HTR-8/SVneo (cell line): ENCODE results near the gene ZNF888.
"Not testable (repeated sequence)": the region's sequence is repeated elsewhere in the genome, so short reads cannot be mapped to it uniquely, and the experiment has no call there.

Experiments
- DNase-seq: peaks from one replicate; pipeline ENCODE4 v3.0.0; 2011; ENCODE audit warnings: low spot score, mixed read lengths; ENCODE audit not compliant: insufficient read length
- FAIRE-seq: peaks from 2 replicates; lab custom pipeline; 2011; peaks lifted over from hg19 to GRCh38; lab: Jason Lieb, UNC

ZNF888 gene

DNA sequence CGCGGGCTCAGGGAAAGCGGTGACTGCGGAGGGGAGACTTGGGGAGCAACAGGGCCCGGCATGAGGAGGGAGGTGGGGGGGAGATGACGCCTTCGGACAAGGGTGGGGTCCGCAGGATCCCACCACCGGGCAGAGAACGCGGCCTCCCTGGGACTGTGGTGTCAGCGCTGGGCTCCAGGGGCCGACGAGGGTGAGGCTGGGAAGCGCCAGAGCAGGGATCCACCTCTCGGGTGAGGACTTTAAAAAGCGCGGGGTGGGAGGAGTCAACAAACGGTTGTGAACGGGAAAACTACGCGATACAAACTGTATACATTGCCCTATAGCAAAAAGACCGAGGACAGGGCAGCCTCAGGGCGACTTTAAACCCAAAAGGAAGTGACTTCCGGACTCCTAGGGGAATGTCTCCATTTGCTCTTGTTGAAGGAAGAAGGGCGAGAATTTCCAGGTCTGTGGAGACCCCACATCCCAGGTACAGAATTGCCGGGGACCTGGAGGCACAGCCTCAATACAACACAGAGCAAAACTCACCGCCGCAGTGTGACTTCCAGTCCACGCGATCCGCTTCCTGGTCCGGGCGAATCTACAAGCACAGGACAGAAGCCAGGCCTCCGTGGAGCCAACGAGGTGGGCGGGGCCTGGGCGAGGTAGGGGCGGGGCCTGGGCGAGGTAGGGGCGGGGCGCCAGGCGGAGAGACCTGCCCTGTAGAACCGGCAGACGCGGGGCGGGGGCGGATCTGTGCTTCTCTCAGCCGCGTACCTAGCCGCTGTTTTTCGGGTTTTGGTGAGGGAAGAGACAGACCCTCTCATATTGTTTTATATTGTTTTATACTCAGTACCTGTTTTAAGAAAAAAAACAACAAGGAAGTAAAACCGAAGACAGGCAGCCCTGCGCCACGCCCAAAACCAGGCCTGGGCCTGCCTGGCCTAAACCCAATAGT is at the start of gene ZNF888:
ZNF888 (minus strand) TSS at position 588 of the 937 bp plus-strand sequence. CDS start 5,555 bp downstream, outside the sequence.
- FAIRE-seq = no peak
- peak; percentile 72 for DNase-seq

DNA sequence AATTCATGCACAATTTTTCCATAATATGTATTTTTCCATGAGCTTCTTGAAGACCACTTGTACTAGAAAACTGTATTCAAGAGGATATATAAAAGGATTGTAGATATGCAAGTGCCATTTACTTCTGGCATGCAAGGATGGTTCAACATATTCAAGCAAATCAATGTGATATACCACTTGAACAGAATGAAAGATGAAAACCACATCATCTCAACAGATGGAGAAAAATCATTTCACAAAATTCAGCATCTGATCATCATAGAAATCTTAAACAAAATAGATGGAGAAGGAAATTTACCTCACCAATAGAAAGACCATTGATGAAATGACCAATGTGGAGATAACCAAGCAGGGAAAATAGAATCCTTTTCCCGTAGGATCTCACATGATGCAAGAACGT is 44.5 kb upstream of the ZNF888 start:
- DNase-seq (no peak), FAIRE-seq (no peak)

DNA sequence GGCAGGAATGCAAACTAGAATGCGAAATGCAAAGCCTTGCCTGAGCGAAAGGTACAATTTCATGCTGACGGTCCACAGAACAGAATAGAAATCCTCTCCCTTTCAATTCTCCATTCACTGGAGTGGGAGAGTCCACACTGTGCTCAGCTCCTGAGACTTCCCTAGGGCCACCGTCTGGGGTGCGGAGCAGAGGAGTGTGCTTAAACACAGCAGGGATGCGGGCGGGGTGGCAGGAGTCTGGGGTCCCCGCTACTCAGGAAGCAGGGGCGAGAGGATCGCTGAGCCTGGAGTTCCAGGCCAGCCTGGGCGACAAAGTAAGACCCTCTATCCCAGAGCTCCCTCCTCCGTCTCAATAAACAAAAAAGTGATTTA is 40.0 kb upstream of the ZNF888 start:
- DNase-seq (peak; percentile 10), FAIRE-seq (no peak)

GRCh38 chr19:52962394-52963246 is 39.4 kb upstream of the ZNF888 start, which contains the start of gene ZNF816:
TSS of gene ZNF816 (minus strand) at chr19:52962881. CDS start at chr19:52956089, 6,792 bp downstream.
- peak; percentile 86 for DNase-seq
- no peak for FAIRE-seq

- FAIRE-seq (no peak), DNase-seq (no peak)
Measured at GRCh38 chr19:52961981-52962380, 38.8 kb upstream of the ZNF888 start.

DNA sequence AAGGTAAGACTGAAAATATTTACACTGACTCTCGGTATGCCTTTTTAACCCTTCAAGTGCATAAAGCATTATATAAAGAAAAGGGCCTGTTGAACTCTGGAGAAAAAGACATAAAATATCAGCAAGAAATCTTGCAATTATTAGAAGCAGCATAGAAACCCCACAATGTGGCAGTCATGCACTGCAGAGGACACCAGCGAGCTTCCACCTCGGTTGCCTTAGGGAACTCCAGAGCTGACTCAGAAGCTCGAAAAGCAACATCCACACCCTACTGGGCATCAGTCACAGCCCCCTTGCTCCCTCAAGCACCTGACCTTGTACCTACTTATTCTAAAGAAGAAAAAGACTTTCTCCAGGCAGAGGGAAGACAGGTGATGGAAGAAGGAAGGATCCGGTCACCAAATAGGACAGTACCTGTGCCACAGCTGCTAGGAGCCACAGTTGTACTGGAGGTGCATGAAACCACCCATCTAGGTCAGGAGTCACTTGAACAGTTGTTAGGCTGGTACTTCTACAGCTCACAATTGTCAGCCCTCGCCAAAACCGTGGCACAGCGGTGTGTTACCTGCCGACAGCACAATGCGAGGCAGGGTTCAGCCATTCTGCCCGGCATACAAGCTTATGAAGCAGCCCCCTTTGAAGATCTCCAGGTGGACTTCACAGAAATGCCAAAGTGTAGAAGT is 36.5 kb upstream of the ZNF888 start:
- FAIRE-seq (no peak), DNase-seq (no peak)

DNA sequence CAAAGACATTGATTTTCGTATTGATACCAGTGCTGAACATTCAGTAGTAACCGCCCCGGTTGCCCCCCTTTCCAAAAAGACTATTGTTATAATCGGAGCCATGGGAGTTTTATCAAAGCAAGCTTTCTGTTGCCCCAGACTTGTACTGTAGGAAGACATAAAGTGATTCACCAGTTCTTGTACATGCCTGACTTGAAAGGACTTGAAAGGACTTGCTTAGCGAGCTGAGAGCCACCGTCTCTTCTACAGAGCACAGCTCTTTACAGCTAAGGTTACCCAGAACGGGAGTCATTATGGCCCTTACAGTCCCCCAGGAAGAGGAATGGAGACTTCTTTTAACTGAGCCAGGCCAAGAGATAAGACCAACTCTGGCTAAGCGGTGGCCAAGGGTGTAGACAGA is 34.4 kb upstream of the ZNF888 start:
- DNase-seq = no peak
- FAIRE-seq = no peak

DNA sequence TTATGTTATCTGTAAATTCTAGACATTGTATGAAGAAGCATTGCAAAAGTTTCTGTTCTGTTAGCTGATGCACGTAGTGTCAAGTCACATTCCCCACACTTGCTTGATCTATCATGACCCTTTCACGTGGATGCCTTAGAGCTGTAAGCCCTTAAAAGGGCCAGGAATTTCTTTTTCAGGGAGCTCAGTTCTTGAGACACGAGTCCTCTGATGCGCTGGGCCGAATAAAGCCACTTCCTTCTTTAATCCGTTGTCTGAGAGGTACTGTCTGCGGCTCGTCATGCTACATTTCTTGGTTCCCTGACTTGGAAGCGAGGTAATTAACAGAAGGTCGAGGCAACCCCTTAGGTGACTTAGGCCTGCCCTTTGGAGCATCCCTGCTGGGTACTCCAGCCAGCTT is 33.7 kb upstream of the ZNF888 start:
- FAIRE-seq (no peak), DNase-seq (no peak)

DNA sequence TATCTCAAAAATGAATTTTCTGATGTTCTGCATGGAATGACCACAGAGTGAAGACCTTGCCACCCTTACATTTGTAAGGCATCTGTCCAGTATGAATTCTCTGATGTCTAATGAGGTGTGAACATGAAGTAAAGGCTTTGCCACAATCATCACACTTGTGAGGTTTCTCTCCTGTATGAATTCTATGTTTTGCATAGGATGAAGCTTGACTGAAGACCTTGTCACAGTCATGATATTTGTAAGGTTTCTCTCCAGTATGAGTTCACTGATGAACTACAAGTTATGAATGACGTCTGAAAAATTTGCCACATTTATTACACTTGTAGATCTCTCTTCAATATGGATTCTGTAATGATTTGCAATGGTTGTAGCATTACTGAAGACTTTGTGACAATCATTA is 26.2 kb upstream of the ZNF888 start:
- FAIRE-seq (no peak), DNase-seq (no peak)

- no peak for FAIRE-seq
- no peak for DNase-seq
Measured at GRCh38 chr19:52948025-52948770, 25.0 kb upstream of the ZNF888 start.

GRCh38 chr19:52946322-52947310 is 23.4 kb upstream of the ZNF888 start:
- DNase-seq = no peak
- FAIRE-seq = no peak

DNA sequence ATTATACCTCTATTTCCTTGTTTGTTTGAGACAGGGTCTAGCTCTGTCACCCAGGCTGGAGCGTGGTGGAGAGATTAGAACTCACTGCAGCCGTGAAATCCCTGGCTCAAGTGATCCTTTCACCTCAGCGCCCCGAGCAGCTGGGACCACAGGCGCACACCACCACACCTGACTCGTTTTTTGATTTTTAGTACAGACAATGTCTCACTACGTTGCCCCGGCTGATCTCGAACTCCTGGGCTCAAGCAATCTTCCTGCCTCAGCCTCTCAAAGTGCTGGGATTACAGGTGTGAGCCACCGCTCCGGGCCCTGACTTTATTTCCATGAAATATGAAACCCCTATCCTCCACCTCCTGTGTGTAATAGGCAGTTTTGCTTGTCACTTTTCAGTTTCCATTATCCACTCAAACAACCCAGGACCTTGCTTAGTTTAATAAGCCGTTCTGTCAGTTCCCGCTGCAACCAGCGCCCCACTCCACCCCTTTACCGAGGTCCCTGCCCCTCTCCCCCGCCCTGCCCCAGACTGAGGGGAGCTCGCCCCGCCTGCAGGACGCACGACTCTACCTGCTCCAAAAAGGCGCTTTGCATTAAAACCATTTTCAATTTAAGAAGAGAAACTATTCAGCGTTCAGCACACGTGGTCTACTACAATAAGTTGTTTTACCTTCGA is 22.6 kb upstream of the ZNF888 start:
- no peak for FAIRE-seq
- no peak for DNase-seq

- FAIRE-seq, DNase-seq: not testable (repeated sequence)
Measured at GRCh38 chr19:52944703-52945493, 21.7 kb upstream of the ZNF888 start.

DNA sequence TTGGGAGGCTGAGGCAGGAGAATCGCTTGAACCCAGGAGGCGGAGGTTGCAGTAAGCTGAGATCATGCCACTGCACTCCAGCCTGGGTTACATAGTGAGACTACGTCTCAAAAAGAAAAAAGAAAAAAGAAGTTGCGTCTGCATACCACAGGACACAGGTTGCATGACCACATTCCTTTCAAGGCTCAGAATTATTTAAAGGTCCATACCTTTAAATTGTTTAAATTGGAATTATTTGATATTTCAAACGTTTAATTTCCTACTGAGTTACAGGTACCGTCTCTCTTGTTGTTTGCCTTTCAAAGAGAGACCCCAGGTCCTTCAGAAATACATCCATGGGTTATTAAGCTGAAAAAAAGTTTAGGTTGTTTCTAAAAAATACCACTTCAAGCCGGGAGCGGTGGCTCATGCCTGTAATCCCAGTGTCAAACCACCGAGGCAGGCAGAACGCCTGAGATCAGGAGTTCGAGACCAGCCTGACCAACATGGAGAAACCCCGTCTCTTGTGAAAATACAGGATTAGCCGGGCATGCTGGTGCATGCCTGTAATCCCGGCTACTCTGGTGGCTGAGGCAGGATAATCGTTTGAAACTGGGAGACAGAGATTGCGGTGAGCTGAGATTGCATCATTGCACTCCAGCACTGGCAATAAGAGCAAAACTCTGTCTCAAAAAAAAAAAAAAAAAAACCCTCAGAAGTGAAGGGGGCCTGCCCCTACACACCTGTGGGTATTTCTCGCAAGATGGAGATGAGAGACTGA is 20.8 kb upstream of the ZNF888 start:
- no peak for FAIRE-seq
- no peak for DNase-seq

- FAIRE-seq = no peak
- DNase-seq = no peak
Measured at GRCh38 chr19:52943134-52943883, 20.1 kb upstream of the ZNF888 start.
